ENCODE data around the gene SPEG. TPM values are rescaled to one million over a fixed set of nuclear protein-coding genes. Genes with fewer than 3 reads are reported as not detected.

SPEG gene
- total RNA-seq, 2 donors from 2014 or later = 2.9 to 3.6 TPM

- peaks cover 20% of the 10 kb centered on the region for H3K4me1 ChIP-seq
- peak in 1 of 4 donors; percentile 11 for DNase-seq
- no peak for ATAC-seq
- 94 to 97% methylated on average over 7 to 21 of the region's 26 CpGs for WGBS, 2 donors
- H3K27me3 ChIP-seq = no peaks in the 10 kb centered on the region
- H3K27ac ChIP-seq = no peak overlapping the region
- no peaks in the 10 kb centered on the region for H3K36me3 ChIP-seq (replicated peaks in 1 of 2; ENCODE audit: insufficient read depth in 1 of 2, low read depth in 2 of 2)
- intact Hi-C loops (cut with DNase I) = no loop called here
- no peak for TF ChIP-seq POLR2A (IDR thresholded peaks at IDR 0.05)
- TF ChIP-seq, protein P1, sequence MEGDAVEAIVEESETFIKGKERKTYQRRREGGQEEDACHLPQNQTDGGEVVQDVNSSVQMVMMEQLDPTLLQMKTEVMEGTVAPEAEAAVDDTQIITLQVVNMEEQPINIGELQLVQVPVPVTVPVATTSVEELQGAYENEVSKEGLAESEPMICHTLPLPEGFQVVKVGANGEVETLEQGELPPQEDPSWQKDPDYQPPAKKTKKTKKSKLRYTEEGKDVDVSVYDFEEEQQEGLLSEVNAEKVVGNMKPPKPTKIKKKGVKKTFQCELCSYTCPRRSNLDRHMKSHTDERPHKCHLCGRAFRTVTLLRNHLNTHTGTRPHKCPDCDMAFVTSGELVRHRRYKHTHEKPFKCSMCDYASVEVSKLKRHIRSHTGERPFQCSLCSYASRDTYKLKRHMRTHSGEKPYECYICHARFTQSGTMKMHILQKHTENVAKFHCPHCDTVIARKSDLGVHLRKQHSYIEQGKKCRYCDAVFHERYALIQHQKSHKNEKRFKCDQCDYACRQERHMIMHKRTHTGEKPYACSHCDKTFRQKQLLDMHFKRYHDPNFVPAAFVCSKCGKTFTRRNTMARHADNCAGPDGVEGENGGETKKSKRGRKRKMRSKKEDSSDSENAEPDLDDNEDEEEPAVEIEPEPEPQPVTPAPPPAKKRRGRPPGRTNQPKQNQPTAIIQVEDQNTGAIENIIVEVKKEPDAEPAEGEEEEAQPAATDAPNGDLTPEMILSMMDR (IDR thresholded peaks at IDR 0.05) = no peak
- no peaks in the 10 kb centered on the region for H3K9me3 ChIP-seq
- no peak overlapping the region for H3K4me3 ChIP-seq
These were observed 113.0 kb downstream of the SPEG start for GRCh38 chr2:219547621-219548020.

Other genes starting within 250 kb of the SPEG start
- 10 to 100 TPM; 36.9 to 43.3 TPM for gene ZFAND2B, start 228.1 kb upstream of the SPEG start, total RNA-seq
- 10 to 100 TPM; 10.5 to 11.7 TPM for gene ABCB6, start 215.9 kb upstream of the SPEG start, total RNA-seq
- 10 to 100 TPM; 21.0 to 27.7 TPM for gene ATG9A, start 205.2 kb upstream of the SPEG start, total RNA-seq
- 10 to 100 TPM; 67.5 to 95.3 TPM for gene ANKZF1, start 205.0 kb upstream of the SPEG start, total RNA-seq
- 10 to 100 TPM in 1 of 2 donors, 1 to 10 TPM in 1; 3.1 to 11.2 TPM for gene GLB1L, start 189.4 kb upstream of the SPEG start, total RNA-seq
- 10 to 100 TPM in 1 of 2 donors, 1 to 10 TPM in 1; 8.0 to 16.8 TPM for gene STK16, start 189.4 kb upstream of the SPEG start, total RNA-seq
- not detected for gene TUBA4B, start 181.6 kb upstream of the SPEG start, total RNA-seq
- gene TUBA4A, start 180.9 kb upstream of the SPEG start, total RNA-seq = 10 to 100 TPM; 17.8 to 20.2 TPM
- 10 to 100 TPM; 60.3 to 68.0 TPM for gene DNAJB2, start 155.5 kb upstream of the SPEG start, total RNA-seq
- gene PTPRN, start 125.4 kb upstream of the SPEG start, total RNA-seq = 10 to 100 TPM; 18.7 to 19.8 TPM
- gene RESP18, start 102.1 kb upstream of the SPEG start, total RNA-seq = not detected
- gene DNPEP, start 46.9 kb upstream of the SPEG start, total RNA-seq = 10 to 100 TPM; 18.4 to 24.7 TPM
- gene DES, start 16.5 kb upstream of the SPEG start, total RNA-seq = 10 to 100 TPM; 12.7 to 23.1 TPM
- gene GMPPA, start 64.0 kb downstream of the SPEG start, total RNA-seq = 10 to 100 TPM; 40.5 to 57.4 TPM
- gene ASIC4, start 79.6 kb downstream of the SPEG start, total RNA-seq = not detected
- 100 to 1,000 TPM; 115 to 232 TPM for gene CHPF, start 109.0 kb downstream of the SPEG start, total RNA-seq
- 1 to 10 TPM; 3.3 to 5.7 TPM for gene TMEM198, start 109.2 kb downstream of the SPEG start, total RNA-seq
- gene OBSL1, start 136.7 kb downstream of the SPEG start, total RNA-seq = 100 to 1,000 TPM; 119 to 185 TPM
- 1 to 10 TPM in 1 of 2 donors, under 1 TPM in 1; 0.66 to 1.6 TPM for gene INHA, start 137.5 kb downstream of the SPEG start, total RNA-seq
- gene STK11IP, start 163.0 kb downstream of the SPEG start, total RNA-seq = 10 to 100 TPM in 1 of 2 donors, 1 to 10 TPM in 1; 9.6 to 18.1 TPM
- gene SLC4A3, start 192.8 kb downstream of the SPEG start, total RNA-seq = 10 to 100 TPM in 1 of 2 donors, 1 to 10 TPM in 1; 2.6 to 10.9 TPM

All from body of pancreas (tissue), 4 donors.